B cell (primary cell): ENCODE measurements around the gene RPS21.

Experiments
- CTCF ChIP-seq: fragments of 200-600 bp; IDR thresholded peaks from one replicate; pipeline ENCODE4 v1.8.0; 2022; ENCODE audit warnings: antibody characterized with exemption, mild to moderate bottlenecking
- EZH2 ChIP-seq: IDR thresholded peaks from 2 replicates; pipeline ENCODE4 v1.6.1; 2012; ENCODE audit warnings: borderline replicate concordance, low read depth, mild to moderate bottlenecking, moderate library complexity, low read length; ENCODE audit not compliant: insufficient read depth, poor library complexity, severe bottlenecking

GRCh38 chr20:62430866-62431447, 44.1 kb downstream of the RPS21 start:
- TF ChIP-seq EZH2, result no peak
- TF ChIP-seq CTCF, result no peak
